Thyroid gland (tissue), 4 donors: ENCODE results near the gene DENND1A. TPM values are rescaled to one million over a fixed set of nuclear protein-coding genes. Genes with fewer than 3 reads are reported as not detected.

Experiments
- DNase-seq, 2 donors: peaks; one replicate each; pipeline ENCODE4 v3.0.0-alpha.2; 2019
- H3K27ac ChIP-seq, 3 donors: fragments of 200-600 bp; sonication (generic); 1 replicate in 2 of 3; 2 replicates in 1 of 3; pipeline ENCODE4 v1.5.1; 2016 to 2019; ENCODE audit warnings: mild to moderate bottlenecking in 1 of 3, moderate library complexity in 1 of 3
- H3K27me3 ChIP-seq: fragments of 200-600 bp; sonication (generic); one replicate; pipeline ENCODE4 v1.5.1; 2019
- H3K36me3 ChIP-seq, 2 donors: fragments of 200-600 bp; sonication (generic); one replicate each; pipeline ENCODE4 v1.5.1; 2016 to 2019
- H3K4me1 ChIP-seq, 2 donors: fragments of 200-600 bp; sonication (generic); one replicate each; pipeline ENCODE4 v1.5.1; 2017 to 2019
- H3K4me3 ChIP-seq, 3 donors: fragments of 200-600 bp; sonication (generic); replicated peaks in 1 of 3; 1 replicate in 2 of 3; 2 replicates in 1 of 3; pipeline ENCODE4 v1.5.1; 2016; ENCODE audit warnings: mild to moderate bottlenecking in 1 of 3
- H3K9me3 ChIP-seq: fragments of 200-600 bp; sonication (generic); one replicate; pipeline ENCODE4 v1.5.1; 2017
- CTCF ChIP-seq, 6 experiments: fragments of 200-600 bp in 3 of 6; fragments of 450-650 bp in 3 of 6; sonication (generic) in 3 of 6; IDR thresholded peaks; one replicate each; pipeline ENCODE4 v1.5.1; 2016 to 2019; ENCODE audit warnings: antibody characterized with exemption in 6 of 6, mild to moderate bottlenecking in 2 of 6, inconsistent platforms in 1 of 6, moderate library complexity in 1 of 6
- POLR2A ChIP-seq, 2 donors: fragments of 450-650 bp; IDR thresholded peaks; one replicate each; pipeline ENCODE4 v1.6.1; 2017; ENCODE audit warnings: antibody characterized with exemption in 2 of 2, mild to moderate bottlenecking in 2 of 2, moderate library complexity in 1 of 2
- WGBS, 2 donors: methylation state at CpG; one replicate each; pipeline ENCODE4 v1.1.5; 2017; 5-methylcytosine and 5-hydroxymethylcytosine counted together
- intact Hi-C: fragments of 100-400 bp; cut with DNase I; formaldehyde crosslinking; loops from one replicate; pipeline ENCODE4 v1.15.1; 2023
- total RNA-seq, 4 donors: library from RNA; depleted of rRNA; stranded (reverse); fragments of >200 nt; gene quantifications; one replicate each; pipeline ENCODE4 v1.2.3, GENCODE V29; 2016

Gene DENND1A
- total RNA-seq, 4 donors from 2014 or later, result 18.8 to 34.4 (median 28.2) TPM

- Histone ChIP-seq H3K36me3 (peaks cover 0 to 3% of the 10 kb centered on the region in 2 donors), H3K4me3 (no peak overlapping the region), H3K9me3 (no peaks in the 10 kb centered on the region), H3K27me3 (no peaks in the 10 kb centered on the region), H3K4me1 (peaks cover 0 to 22% of the 10 kb centered on the region in 2 donors), H3K27ac (no peak overlapping the region)
- DNase-seq, result no peak
- TF ChIP-seq CTCF (IDR thresholded peaks at IDR 0.05) (no peak), POLR2A (IDR thresholded peaks at IDR 0.05) (no peak)
- intact Hi-C loops, result no loop called here
- WGBS, 2 donors, result 87% methylated on average over 30 to 31 of the region's 31 CpGs
These were observed 510.0 kb downstream of the DENND1A start for GRCh38 chr9:123419721-123420591.

DNA sequence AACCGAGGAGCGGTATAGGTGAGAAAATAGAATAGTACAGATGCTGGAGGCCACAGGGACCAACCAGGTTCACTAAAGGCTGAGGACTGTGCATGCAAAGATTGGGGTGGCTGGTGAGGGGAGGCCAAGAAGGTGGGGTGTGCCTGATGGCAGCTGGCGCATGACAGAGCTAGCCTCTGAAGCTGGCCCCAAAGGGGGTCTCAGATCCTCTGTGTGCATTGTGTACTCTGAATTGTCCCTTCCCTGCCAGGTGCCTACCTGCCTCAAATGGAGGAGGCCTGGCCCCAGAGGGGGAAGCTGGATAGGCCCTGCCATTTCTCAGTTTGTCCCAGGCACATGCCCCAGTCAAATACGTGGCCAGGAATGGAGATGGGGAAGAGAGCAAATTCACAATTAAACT lies 510.8 kb downstream of the DENND1A start:
- no peaks in the 10 kb centered on the region for H3K9me3 ChIP-seq
- H3K27ac ChIP-seq, result no peak overlapping the region
- DNase-seq, result no peak
- TF ChIP-seq POLR2A (IDR thresholded peaks at IDR 0.05) (no peak), CTCF (IDR thresholded peaks at IDR 0.05) (no peak)
- H3K4me3 ChIP-seq, result no peak overlapping the region
- intact Hi-C loops, result no loop called here
- peaks cover 0 to 13% of the 10 kb centered on the region in 2 donors for H3K4me1 ChIP-seq
- peaks cover 0 to 3% of the 10 kb centered on the region in 2 donors for H3K36me3 ChIP-seq
- no peaks in the 10 kb centered on the region for H3K27me3 ChIP-seq
- WGBS, 2 donors, result 86 to 94% methylated on average over 4 of the region's 4 CpGs

DNA sequence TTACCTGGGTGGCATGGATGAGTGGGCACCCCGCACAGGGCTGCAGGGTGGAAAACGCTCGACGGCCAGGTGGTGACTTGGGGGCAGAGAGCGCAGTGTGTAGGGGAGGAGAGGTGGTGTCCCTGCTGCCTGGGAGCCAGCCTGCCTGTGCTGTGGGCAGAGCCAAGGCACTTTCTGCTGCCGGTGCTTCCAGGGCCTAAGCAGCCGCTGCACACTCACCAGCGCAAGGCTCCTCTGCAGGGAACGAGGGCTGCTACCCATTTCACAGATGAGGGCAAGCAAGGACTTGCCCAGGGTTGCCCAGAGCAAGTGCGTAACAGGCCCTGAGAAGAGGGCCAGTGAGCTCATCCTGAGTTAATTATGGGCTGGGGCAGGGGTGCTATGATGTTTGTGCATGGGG lies 511.4 kb downstream of the DENND1A start:
- intact Hi-C loops, result no loop called here
- H3K36me3 ChIP-seq, result peaks cover 0 to 3% of the 10 kb centered on the region in 2 donors

DNA sequence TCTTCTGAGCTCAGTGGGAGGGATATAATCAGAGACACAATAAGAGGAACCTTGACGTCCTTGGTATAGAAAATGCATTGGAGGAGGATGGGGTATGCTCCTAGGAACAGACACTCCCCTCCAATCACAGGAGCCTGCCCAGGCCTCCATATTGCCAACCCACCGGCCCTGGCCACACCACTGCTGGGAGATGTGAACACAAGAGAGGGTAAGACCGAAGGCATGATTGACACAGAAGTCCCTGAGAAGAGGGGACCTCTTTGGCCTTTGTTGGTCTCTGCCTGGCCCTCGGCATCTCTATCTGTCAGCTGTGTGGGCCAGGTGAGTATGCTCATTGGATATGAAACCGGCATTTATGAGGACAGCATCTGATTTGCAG lies 511.9 kb downstream of the DENND1A start:
- intact Hi-C loops, result no loop called here
- Histone ChIP-seq H3K27me3 (no peaks in the 10 kb centered on the region), H3K27ac (no peak overlapping the region), H3K9me3 (no peaks in the 10 kb centered on the region), H3K4me3 (no peak overlapping the region), H3K4me1 (peaks cover 0 to 11% of the 10 kb centered on the region in 2 donors), H3K36me3 (peaks cover 0 to 3% of the 10 kb centered on the region in 2 donors)
- TF ChIP-seq CTCF (IDR thresholded peaks at IDR 0.05), result no peak
- TF ChIP-seq POLR2A (IDR thresholded peaks at IDR 0.05), result no peak
- WGBS, 2 donors, result 94 to 95% methylated on average over 5 of the region's 5 CpGs
- no peak for DNase-seq

More for the DNA sequence above, 511.4 kb downstream of the DENND1A start:
- Histone ChIP-seq H3K4me3 (no peak overlapping the region), H3K9me3 (no peaks in the 10 kb centered on the region), H3K4me1 (peaks cover 0 to 11% of the 10 kb centered on the region in 2 donors), H3K27ac (no peak overlapping the region), H3K27me3 (no peaks in the 10 kb centered on the region)
- TF ChIP-seq POLR2A (IDR thresholded peaks at IDR 0.05) (no peak), CTCF (IDR thresholded peaks at IDR 0.05) (no peak)
- no peak for DNase-seq
- 87 to 93% methylated on average over 9 of the region's 10 CpGs for WGBS, 2 donors
